Measurements from ENCODE around the gene ASB3.
"Not testable (repeated sequence)": the region's sequence is repeated elsewhere in the genome, so short reads cannot be mapped to it uniquely, and the experiment has no call there.

Gene ASB3

GRCh38 chr2:53694096-53694771, 92.5 kb downstream of the ASB3 start:
- H3K4me3 ChIP-seq (ENCODE audit: low read length) = no peak overlapping the region
- no peak for DNase-seq (ENCODE audit: low read depth)
- no peak for TF ChIP-seq CTCF (IDR thresholded peaks at IDR 0.05; ENCODE audit: insufficient read depth, low read depth, low read length, missing control alignments)

GRCh38 chr2:53690876-53691275, 95.9 kb downstream of the ASB3 start:
- no peak for DNase-seq (ENCODE audit: low read depth)
- no peak for TF ChIP-seq CTCF (IDR thresholded peaks at IDR 0.05; ENCODE audit: insufficient read depth, low read depth, low read length, missing control alignments)
- H3K4me3 ChIP-seq (ENCODE audit: low read length) = no peak overlapping the region

- TF ChIP-seq CTCF (IDR thresholded peaks at IDR 0.05; ENCODE audit: insufficient read depth, low read depth, low read length, missing control alignments) = no peak
- no peak for DNase-seq (ENCODE audit: low read depth)
- no peak overlapping the region for H3K4me3 ChIP-seq (ENCODE audit: low read length)
Measured at GRCh38 chr2:53672881-53673522, 113.8 kb downstream of the ASB3 start.

GRCh38 chr2:53670331-53670730, 116.4 kb downstream of the ASB3 start:
- no peak overlapping the region for H3K4me3 ChIP-seq (ENCODE audit: low read length)
- TF ChIP-seq CTCF (IDR thresholded peaks at IDR 0.05; ENCODE audit: insufficient read depth, low read depth, low read length, missing control alignments) = no peak
- no peak for DNase-seq (ENCODE audit: low read depth)

GRCh38 chr2:53668624-53669026, 118.1 kb downstream of the ASB3 start:
- no peak for TF ChIP-seq CTCF (IDR thresholded peaks at IDR 0.05; ENCODE audit: insufficient read depth, low read depth, low read length, missing control alignments)
- no peak overlapping the region for H3K4me3 ChIP-seq (ENCODE audit: low read length)
- no peak for DNase-seq (ENCODE audit: low read depth)

- H3K4me3 ChIP-seq (ENCODE audit: low read length); DNase-seq (ENCODE audit: low read depth): not testable (repeated sequence)
Measured at GRCh38 chr2:53667130-53667529, 119.6 kb downstream of the ASB3 start.

- no peak overlapping the region for H3K4me3 ChIP-seq (ENCODE audit: low read length)
- TF ChIP-seq CTCF (IDR thresholded peaks at IDR 0.05; ENCODE audit: insufficient read depth, low read depth, low read length, missing control alignments) = no peak
- no peak for DNase-seq (ENCODE audit: low read depth)
Measured at GRCh38 chr2:53660886-53661285, 125.9 kb downstream of the ASB3 start.

GRCh38 chr2:53658474-53658873, 128.3 kb downstream of the ASB3 start:
- not testable (repeated sequence) for H3K4me3 ChIP-seq (ENCODE audit: low read length); DNase-seq (ENCODE audit: low read depth)
